A673 (cell line): ENCODE data around the gene TEX19.

Experiments used
- EZH2 ChIP-seq: fragments of 200-600 bp; sonication (generic); IDR thresholded peaks from 2 replicates; pipeline ENCODE4 v1.6.1; 2017; ENCODE audit warnings: borderline replicate concordance, low read depth, mild to moderate bottlenecking, mixed read lengths, antibody characterized with exemption, low read length; ENCODE audit not compliant: poor library complexity, severe bottlenecking
- TF ChIP-seq, protein P1 (sequence below): fragments of 300-800, 200-600 bp; sonication (generic); conservative IDR thresholded peaks from 2 replicates; pipeline ENCODE4 v1.5.1; 2017; ENCODE audit warnings: low read depth, mild to moderate bottlenecking, antibody characterized with exemption, low read length, moderate library complexity, mixed read lengths

DNA sequence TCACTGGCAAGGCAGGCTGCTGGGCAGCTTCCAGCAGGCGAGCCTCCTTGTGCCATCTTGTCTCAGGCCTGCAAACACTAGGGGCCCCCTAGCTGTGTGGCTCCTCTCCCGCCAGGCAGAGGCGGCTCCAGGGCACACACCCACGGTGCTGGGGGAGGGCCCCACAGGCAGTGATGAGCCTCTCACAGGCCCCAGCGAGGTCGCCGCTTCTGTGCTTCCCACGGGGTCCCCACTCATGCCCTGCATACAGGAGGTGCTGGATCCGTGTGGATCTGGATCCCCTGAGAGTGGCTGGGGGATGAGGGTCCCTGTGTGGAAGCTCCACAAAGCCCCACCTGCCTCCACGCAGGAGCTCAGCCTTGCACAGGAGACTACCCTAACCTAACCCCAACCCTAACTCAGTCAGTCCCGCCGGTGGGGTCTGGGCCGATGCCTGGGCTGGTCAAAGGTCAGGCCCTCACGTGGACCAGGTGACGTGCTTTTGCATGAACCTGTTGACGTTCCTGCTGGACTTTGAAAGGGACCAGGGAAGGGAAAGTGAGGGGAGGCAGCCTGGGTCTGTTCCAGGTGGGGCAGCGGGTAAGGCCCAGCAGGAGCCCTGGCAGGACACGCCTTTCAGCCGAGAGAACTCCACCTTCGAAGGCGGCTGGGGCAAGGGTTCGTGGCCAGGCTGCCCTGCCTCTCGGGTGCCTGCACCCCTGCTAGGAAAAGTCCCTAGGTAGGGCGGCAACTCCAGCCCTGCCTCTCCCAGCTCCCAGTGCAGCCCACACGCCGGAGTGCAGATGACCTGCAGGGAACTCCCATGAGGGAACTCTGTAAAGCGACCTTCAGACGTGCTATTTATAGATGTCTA, 30.7 kb upstream of the TEX19 start:
- TF ChIP-seq, protein P1, sequence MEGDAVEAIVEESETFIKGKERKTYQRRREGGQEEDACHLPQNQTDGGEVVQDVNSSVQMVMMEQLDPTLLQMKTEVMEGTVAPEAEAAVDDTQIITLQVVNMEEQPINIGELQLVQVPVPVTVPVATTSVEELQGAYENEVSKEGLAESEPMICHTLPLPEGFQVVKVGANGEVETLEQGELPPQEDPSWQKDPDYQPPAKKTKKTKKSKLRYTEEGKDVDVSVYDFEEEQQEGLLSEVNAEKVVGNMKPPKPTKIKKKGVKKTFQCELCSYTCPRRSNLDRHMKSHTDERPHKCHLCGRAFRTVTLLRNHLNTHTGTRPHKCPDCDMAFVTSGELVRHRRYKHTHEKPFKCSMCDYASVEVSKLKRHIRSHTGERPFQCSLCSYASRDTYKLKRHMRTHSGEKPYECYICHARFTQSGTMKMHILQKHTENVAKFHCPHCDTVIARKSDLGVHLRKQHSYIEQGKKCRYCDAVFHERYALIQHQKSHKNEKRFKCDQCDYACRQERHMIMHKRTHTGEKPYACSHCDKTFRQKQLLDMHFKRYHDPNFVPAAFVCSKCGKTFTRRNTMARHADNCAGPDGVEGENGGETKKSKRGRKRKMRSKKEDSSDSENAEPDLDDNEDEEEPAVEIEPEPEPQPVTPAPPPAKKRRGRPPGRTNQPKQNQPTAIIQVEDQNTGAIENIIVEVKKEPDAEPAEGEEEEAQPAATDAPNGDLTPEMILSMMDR, result no peak
- no peak for TF ChIP-seq EZH2
